ENCODE measurements around the gene IL13RA1. TPM values are rescaled to one million over a fixed set of nuclear protein-coding genes. Genes with fewer than 3 reads are reported as not detected.
"Not testable (repeated sequence)": the region's sequence is repeated elsewhere in the genome, so short reads cannot be mapped to it uniquely, and the experiment has no call there.

The IL13RA1 gene
- polyA plus RNA-seq, 2 of the 4 experiments (the other 2 are of a cell fraction): 51.1 to 86.8 TPM

GRCh38 chrX:118714521-118714920 lies 12.9 kb upstream of the IL13RA1 start:
- TF ChIP-seq MYC (IDR thresholded peaks at IDR 0.05; ENCODE audit: borderline replicate concordance, low read length): no peak
- Histone ChIP-seq H3K4me3 (no peak overlapping the region), H3K4me1 (no peaks in the 10 kb centered on the region), H3K27ac (no peak overlapping the region), H3K9me3 (no peaks in the 10 kb centered on the region), H3K4me2 (no peak overlapping the region)
- CTCF ChIA-PET: interaction anchor here (1.1 kb wide), 1 partner anchor 10 kb away, joined by 3 read pairs; no protein-coding TSS in a partner anchor
- DNase-seq (ENCODE audit: low read depth in 1 of 2, low spot score in 1 of 2) (no peak), FAIRE-seq (no peak), ATAC-seq (no peak)
- POLR2A ChIA-PET: no interaction called here
- WGBS (ENCODE audit: missing lambda C conversion rate): 78% methylated on average over 1 of the region's 1 CpG

GRCh38 chrX:118715917-118716316 lies 11.5 kb upstream of the IL13RA1 start:
- H3K27ac ChIP-seq; H3K9me3 ChIP-seq; CTCF ChIA-PET; POLR2A ChIA-PET; H3K4me3 ChIP-seq; H3K4me2 ChIP-seq; ATAC-seq; H3K4me1 ChIP-seq; FAIRE-seq; DNase-seq (ENCODE audit: low read depth in 1 of 2, low spot score in 1 of 2): not testable (repeated sequence)
- 90% methylated on average over 14 of the region's 14 CpGs for WGBS (ENCODE audit: missing lambda C conversion rate)

DNA sequence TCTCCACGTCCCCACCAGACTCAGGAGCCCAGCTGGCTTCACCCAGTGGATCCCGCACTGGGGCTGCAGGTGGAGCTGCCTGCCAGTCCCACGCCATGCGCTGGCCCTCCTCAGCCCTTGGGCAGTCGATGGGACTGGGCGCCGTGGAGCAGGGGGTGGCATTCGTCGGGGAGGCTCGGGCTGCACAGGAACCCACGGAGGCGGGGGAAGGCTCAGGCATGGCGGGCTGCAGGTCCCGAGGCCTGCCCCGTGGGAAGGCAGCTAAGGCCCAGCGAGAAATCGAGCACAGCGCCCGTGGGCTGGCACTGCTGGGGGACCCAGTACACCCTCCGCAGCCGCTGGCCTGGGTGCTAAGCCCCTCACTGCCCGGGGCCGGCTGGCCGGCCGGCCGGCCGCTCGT lies 10.6 kb upstream of the IL13RA1 start:
- CTCF ChIA-PET; H3K4me3 ChIP-seq; H3K4me1 ChIP-seq; ATAC-seq; DNase-seq (ENCODE audit: low read depth in 1 of 2, low spot score in 1 of 2); FAIRE-seq; POLR2A ChIA-PET; H3K27ac ChIP-seq; H3K9me3 ChIP-seq; H3K4me2 ChIP-seq: not testable (repeated sequence)
- WGBS (ENCODE audit: missing lambda C conversion rate): no CpG with 5 or more reads among the region's 28 CpGs

GRCh38 chrX:118717678-118718391 lies 9.6 kb upstream of the IL13RA1 start:
- FAIRE-seq (peak; percentile 23), DNase-seq (ENCODE audit: low read depth in 1 of 2, low spot score in 1 of 2) (no peak), ATAC-seq (no peak)
- ChIA-PET POLR2A (no interaction called here), CTCF (interaction anchor here (1.6 kb wide), 1 partner anchor 9 kb away, joined by 7 read pairs; the partner anchor contains the start of gene IL13RA1)
- TF ChIP-seq USF2 (IDR thresholded peaks at IDR 0.05) (no peak), FOXS1 (CRISPR knock-in tag; IDR thresholded peaks at IDR 0.05) (no peak), RNF2 (IDR thresholded peaks at IDR 0.05; ENCODE audit: borderline replicate concordance, low read depth) (no peak), BCL3 (IDR thresholded peaks at IDR 0.05) (no peak), HDAC2 (IDR thresholded peaks at IDR 0.05) (no peak), MAFK (IDR thresholded peaks at IDR 0.05; ENCODE audit: partially characterized antibody) (no peak), MYC (IDR thresholded peaks at IDR 0.05; ENCODE audit: borderline replicate concordance, low read length) (no peak), ZSCAN20 (CRISPR knock-in tag; IDR thresholded peaks at IDR 0.05) (no peak), TP53 (CRISPR knock-in tag; IDR thresholded peaks at IDR 0.05) (no peak), HOXA7 (CRISPR knock-in tag; IDR thresholded peaks at IDR 0.05) (no peak), NFE2L2 (conservative IDR thresholded peaks at IDR 0.05; ENCODE audit: low read length) (no peak), ATOH8 (CRISPR knock-in tag; IDR thresholded peaks at IDR 0.05; ENCODE audit: low read depth) (no peak), GATA3 (IDR thresholded peaks at IDR 0.05; ENCODE audit: borderline replicate concordance) (no peak), EHMT2 (IDR thresholded peaks at IDR 0.05; ENCODE audit: low read depth) (no peak), ZC3H11A (IDR thresholded peaks at IDR 0.05) (no peak), CBX8 (IDR thresholded peaks at IDR 0.05) (no peak), RCOR1 (IDR thresholded peaks at IDR 0.05; ENCODE audit: low read depth, low read length) (no peak)
- Histone ChIP-seq H3K27ac (no peak overlapping the region), H3K4me1 (no peaks in the 10 kb centered on the region), H3K9me3 (no peaks in the 10 kb centered on the region), H3K4me3 (no peak overlapping the region), H3K4me2 (no peak overlapping the region)
- 91% methylated on average over 13 of the region's 13 CpGs for WGBS (ENCODE audit: missing lambda C conversion rate)

Measured in A549 (cell line).